Measurements from ENCODE around the gene KLHDC3.
"Not testable (repeated sequence)": the region's sequence is repeated elsewhere in the genome, so short reads cannot be mapped to it uniquely, and the experiment has no call there.

Gene KLHDC3

DNA sequence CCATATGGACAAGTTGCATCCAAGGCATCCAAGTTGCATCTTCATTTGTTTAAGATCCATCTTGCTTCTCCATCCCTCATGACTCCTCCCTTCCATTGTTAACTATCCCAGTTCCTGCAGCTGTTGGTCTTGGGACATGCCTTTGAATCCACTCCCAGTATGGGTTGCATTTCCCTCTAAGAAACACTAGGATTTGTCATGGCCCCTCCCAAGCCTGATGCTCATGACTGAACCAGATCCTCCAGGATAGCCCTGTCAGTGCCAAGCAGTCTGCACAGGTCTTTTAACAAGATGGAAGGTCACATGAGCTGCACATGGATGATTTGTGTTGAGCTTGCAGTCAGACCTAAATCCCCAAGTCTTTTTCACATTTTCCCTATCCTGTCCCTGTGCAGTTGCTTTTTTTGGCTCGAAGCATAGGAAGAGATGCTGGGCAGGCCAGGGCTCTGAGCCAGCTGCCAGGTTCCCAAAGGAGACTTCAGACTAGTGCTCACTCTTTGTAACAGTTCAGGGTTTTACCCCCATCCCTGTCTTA is 25.5 kb upstream of the KLHDC3 start:
- no peak for DNase-seq

DNA sequence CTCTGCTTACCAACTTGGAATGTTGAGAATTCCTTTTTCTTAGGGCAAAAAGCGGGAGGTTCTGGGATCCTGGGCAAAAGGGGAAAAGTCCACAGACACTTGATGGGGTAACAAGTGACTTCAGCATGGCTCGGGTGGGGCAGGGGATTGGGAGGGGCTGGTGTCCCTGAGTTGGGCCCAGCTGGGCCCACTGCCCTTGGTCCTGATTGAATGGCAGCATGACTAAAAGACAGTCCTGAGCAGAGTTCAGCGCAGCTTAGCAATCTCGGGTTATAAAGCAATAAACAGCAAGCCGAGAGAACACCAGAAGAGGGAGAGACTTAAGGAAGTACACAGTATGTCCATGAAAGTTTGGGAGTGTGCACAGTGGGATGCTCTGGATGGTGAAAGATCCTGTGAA is 24.1 kb upstream of the KLHDC3 start:
- DNase-seq = no peak

DNA sequence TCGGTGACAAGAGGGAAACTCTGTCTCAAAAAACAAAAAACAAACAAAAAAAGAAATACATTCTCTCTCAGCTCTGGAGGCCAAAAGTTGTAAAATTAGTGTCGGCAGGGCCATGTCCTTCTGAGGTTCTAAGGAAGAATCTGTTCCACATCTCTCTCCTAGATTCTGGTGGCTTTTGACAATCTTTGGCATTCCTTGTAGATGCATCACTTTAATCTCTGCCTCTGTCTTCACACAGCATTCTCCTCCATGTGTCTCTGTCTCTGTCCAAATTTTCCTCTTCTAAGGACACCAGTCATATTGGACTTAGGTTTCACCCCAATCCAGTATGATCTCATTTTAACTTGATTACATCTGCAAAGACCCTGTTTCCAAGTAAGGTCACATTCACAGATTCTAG is 20.6 kb upstream of the KLHDC3 start:
- no peak for DNase-seq

DNA sequence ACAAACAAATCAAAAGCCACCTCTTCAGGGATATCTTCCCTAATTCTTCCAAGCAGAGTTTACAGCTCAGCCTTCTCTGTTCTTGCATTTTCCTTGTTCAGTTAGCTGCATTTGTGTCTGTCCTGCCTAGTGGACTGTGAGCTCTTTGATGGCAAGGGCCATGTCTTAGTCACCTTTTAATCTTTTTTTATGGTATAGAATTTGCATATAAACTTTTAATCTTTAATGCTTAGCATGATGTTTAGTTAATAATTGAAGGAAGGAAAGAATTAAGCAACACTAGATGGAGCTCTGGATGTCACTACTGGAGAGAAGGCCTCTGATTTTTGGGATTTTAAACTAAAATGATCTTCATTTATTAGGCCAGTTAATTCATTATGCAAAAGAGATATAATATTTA is 17.5 kb upstream of the KLHDC3 start:
- DNase-seq = no peak

DNA sequence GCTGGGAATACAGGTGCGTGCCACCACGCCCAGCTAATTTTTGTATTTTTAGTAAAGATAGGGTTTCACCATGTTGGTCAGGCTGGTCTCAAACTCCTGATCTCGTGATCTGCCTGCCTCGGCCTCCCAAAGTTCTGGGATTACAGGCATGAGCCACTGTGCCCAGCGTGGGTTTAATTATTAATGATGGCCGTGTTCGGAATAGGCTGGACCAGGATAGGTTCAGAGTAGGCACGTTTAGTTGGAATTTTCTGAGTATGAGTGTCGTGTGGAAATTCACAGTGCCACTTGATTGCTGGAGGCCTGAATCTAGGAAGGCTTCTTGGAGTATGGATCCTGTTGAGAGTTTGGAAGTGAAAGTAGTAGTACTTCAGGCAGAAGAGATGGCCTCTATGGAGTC is 15.8 kb upstream of the KLHDC3 start:
- not testable (repeated sequence) for DNase-seq

DNA sequence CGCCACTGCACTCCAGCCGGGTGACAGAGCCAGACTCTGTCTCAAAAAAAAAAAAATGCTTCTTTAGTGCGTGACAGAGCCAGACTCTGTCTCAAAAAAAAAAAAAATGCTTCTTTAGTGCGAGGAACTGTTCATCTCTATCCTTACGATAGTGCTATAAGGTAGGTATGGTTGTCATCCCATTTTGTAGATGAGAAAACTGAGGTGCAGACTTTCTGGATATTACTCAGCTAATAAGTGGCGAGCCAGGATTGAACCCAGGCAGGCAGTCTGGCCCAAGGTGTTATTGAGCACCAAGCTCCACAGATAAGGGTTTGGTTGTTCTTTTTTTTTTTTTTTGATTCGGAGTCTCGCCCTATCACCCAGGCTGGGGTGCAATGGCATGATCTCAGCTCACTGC is 12.2 kb upstream of the KLHDC3 start:
- no peak for DNase-seq

DNA sequence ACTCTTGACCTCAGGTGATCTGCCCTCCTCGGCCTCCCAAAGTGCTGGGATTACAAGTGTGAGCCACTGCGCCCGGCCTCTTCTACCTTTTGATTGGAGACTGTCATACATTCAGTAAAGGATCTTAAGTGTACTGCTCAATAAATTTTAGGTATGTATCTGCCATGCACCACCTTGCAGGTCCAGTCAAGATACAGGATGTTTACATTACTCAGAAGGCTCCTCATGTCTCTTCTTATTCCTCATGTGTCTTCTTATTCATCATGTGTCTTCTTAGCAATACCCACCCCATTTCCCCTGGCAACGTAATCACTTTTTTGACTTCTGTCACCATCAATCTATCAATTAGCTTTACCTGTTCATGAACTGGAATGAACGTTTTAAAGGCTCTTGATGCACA is 8.2 kb upstream of the KLHDC3 start:
- DNase-seq = no peak

DNA sequence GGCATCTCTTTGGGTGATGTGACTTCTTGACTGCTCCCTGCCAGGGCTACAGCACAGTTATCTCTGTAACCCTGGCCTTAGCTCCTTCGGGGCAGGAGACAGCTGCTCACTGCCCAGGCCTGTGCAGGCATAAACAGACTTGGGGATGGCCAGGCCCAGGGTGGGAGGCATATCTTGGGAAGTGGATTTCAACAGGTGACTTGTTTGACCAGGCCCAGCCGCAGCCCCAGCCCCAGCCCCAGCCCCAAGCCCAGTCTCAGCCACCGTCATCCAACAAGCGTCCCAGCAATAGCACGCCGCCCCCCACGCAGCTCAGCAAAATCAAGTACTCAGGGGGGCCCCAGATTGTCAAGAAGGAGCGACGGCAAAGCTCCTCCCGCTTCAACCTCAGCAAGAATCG is 7.8 kb upstream of the KLHDC3 start:
- no peak for DNase-seq

DNA sequence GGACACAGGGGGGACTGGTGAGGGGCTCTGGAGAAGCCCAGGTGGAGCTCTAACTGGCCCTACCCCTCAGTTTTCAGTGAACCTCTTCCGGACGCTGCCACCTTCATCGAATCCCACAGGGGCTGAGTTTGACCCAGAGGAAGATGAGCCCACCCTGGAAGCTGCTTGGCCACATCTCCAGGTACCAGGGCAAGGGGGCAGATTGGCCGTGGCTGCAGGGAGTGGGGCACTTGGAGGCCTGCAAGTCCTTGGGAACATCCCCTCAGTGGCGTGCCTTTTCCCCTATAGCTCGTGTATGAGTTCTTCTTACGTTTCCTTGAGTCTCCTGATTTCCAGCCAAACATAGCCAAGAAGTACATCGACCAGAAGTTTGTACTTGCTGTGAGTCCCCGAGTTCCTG is 6.9 kb upstream of the KLHDC3 start:
- DNase-seq = no peak

DNA sequence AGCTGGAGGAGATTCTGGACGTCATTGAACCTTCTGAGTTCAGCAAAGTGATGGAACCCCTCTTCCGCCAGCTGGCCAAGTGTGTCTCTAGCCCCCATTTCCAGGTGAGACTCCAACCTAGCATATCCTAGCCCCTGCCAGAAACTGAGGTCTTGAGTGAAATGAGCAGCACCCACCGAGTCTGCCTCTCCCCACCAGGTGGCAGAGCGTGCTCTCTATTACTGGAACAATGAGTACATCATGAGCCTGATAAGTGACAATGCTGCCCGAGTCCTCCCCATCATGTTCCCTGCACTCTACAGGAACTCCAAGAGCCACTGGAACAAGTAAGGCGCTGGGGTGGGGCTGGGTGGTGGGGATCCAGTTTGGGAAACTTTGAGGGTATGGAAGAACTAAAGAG is 4.9 kb upstream of the KLHDC3 start:
- peak; percentile 31 for DNase-seq

DNA sequence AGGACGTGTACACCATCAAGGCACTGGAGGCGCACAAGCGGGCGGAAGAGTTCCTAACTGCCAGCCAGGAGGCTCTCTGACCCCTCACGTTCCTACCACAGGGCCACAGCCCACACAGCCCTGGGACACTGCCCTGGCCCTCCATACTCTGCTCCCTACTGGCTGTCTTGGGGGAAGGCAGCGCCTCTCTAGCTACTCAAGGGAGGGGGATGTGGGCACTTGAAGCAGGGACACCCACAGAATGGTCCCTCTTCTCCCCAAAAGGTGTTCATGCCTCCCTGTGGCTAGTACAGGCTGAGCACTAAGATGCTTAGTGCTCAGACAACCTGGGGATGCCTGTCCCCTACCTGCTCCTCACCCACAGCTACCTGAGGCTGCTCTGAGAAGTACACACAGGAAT is 2.8 kb upstream of the KLHDC3 start:
- DNase-seq = no peak

DNA sequence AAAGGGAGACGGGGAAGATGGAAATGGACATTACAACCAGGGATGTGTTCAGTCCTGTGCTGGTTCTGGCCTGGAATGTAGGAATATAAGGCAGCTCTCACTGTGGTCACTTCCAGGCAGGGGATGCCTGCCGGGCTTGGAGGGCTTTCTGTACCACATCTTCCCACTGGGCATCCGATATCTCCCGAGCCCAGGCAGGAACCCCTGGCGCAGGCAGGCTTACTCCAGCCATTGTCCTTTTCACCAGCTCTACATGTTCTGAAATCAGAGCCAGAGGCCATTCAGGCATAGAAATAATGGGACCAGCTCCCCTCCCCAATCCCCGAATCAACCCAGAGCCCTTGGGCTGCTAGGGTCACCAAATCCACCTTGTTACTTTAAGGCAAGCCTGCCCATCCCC is 1.7 kb upstream of the KLHDC3 start:
- no peak for DNase-seq

DNA sequence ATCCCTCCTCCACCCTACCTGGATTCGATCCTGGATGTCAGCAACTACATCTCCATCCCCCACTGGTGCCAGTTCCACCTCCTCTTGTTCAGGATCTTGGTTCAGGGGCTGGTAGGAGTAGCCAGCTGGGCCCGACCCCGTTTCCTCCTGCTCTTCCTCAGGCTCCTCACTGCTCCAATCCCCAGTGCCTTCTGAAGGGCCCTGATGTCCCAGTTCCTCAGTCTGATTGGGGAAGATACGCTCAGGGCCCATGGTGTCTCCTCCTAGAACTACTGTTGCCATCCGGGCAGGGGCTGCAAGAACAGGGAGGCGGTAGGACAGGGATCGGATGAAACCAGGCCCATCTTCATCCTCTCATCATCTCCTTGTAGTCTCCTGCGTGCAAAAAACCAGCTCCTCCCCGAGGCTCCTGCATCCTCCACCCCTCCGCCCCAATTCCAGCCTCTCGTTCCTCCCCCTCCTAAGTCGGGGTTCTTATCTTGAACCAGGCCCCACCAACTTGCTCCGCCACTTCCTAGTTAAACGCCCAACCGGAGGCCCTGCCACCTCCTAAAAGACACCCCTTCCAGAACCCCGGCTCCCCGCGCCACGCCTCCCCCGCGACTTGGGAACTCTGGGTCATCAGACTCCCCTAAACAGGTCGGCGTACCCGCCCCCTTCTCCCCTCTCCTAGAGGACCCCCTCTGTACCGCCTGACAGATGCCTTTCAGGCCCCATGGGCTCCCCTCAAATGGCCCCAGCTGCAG is 779 bp upstream of the KLHDC3 start:
- DNase-seq = no peak

DNA sequence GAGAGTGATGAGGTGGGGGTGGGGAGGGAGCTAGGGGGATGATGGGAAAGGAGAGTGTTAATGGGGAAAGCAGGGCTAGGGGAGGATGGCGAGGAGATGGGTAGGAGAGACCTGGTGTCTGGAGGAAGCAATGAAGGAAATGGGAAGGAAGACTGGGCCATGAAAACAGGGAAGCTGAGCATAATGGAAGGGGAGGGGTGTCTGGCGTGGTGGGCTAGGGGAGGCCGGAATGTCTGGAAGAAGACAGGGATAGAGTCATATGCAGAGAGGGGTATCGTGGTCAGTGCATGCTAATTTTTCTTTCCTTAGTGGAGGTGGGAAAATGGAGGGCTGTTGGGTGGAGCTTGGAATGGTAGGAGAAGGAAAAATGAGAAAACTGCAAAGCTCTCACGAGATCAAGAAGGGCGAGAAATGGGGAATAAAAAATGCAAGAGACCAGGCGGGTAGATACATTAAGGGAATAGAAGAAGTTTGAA is 423 bp downstream of the KLHDC3 start:
- DNase-seq = no peak

DNA sequence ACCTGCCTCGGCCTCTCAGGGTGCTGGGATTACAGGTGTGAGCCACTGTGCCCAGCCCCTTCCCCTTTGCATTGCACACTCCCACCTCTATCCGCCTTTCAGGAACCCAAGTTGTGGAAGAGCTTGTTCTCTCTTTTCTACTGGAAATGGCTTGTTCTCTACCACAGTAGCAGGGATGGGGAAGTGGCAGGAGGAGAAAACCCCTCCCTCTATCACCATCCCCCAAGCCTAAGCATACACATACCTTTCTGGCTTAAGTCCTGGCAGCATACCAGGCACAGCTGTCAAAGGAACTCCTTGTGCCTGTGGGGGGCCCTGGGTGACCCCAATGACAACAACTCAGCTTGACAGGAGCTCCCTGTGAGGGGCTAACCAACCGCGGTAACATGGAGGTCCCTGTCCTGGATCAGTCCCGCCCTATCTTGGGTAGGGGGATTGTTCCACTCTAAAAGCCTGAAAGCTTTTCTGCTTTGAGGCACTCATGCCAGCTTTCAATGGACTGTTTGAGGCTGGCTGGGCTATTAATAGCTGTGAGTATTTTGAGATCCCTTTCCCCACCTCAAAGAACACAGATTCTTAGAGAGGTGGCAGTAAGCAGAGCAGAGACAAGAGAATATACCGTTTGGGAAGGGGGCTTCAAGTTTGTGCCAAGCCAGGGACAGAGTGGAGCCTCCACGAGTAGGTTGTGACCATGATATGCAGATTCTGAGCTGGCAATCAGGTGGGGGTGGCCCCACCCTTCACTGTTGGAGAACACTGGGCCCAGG is 2.3 kb downstream of the KLHDC3 start:
- no peak for DNase-seq

DNA sequence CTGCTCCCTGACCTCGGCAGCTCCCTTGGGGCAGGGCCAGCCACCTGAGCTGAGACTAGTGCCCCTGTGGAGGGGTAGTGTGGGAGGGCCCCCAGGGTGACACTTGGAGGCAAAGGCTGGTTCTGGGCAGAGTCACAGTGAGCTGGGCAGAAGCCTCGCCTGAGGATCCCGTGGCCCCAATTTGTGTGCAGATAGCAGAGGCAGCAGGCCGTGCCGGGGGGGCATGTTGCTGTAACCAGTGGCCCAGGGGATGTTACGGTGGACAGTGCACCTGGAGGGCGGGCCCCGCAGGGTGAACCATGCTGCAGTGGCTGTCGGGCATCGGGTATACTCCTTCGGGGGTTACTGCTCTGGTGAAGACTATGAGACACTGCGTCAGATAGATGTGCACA is 2.9 kb downstream of the KLHDC3 start:
- DNase-seq = no peak

DNA sequence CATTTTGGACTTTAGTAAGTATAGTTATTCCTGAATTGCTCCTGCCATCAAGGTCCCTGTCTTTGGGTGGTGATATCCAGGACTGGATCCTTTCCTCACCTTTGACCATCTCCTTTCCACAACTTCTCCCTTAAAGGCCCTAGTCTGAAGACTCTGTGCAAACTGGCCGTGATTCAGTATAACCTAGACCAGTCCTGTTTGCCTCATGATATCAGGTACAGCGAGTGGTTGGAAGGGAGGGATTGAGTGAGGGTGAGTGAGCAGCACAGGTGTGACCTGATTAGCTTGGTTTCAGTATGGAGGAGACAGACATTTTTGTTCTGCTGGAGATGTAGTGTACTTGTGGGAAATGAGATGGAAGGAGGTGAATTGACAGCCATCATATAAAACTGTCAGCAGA is 5.1 kb downstream of the KLHDC3 start:
- no peak for DNase-seq

DNA sequence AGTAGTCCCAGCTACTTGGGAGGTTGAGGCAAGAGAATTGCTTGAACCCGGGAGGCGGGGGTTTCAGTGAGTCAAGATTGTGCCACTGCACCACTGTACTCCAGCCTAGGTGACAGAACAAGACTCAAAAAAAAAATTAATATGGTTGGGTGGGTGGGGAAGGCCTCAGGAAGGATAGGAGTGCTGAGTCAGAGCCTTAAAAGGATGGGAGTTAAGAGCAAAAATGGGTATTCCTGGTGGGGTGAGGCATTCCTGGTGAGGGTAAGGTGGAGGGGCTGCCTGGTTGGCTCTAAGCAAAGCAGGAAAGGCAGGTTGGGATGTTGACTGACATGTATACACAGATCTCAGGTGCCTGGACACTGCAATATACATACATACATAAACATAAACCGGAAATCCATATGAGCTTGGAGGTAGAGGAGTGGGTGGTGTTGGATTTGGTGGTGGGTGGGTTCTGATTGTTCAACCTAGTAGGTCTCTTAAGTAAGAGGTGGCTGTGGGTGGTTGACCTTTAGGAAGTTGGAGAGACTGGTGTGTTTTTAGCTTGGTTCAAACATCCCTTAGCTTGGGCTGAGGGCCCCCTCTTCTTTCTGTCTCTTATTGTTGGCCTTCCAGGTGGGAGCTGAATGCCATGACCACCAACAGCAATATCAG is 6.1 kb downstream of the KLHDC3 start:
- DNase-seq = no peak

DNA sequence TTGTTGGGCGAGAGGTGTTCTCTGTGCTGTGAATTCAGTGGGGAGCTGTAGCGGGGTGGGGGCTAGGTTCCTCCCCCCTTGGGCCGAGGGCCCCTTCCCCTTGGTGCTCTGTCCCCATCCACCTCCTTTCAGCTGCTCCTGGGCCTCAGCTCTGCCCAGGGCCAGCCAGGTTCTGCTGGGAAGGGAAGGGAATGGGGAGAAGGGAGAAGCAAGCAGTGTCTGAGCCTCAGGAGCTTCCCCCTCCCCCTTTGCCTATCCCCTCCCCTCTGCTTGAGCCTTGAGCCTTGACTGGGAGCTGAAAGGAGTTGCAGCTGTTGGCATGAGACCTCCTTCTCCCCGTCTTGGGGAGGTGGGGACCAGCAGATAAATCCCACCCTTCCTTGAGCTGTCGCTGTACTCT is 6.8 kb downstream of the KLHDC3 start:
- DNase-seq = peak; percentile 41

DNA sequence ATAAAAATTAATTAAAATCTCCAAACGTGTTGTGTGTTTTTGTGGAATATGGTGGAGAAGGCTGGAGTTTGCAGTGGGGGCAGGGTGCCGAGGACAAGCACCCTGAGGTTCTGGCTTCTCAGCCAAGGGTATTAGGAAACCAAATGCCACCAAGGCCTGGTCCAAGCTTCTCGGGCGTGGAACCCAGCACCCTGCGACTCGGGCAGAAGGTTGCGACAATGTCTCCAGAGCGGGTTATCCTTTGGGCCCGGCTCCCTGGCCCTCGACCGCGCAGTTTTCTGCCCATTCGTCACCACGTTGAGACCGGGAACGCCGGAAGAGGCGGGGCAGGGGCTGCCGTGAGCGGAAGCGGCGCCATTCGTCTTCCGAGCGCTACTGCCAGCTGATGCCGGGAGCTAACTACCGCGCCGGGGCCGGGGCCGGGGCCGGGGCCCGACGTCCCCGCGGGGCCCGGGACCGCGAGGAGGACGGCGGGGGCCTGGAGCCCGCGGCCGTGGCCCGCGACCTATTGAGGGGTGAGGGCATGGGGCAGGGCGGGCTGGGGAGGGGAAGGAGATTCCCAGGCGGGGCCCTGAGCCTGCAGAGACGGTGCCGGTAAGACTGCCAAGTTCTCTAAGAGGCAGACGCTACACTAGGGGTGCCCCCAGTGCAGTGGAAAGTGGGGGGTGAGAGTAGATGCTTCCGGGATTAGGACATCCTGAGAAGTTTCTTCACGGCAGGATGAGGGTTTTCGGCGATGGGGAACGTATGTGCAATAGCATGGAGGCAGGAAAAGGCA is 7.4 kb downstream of the KLHDC3 start, which contains the start of gene RRP36:
TSS of gene RRP36 (plus strand) at position 354 of the 778 bp plus-strand sequence. CDS start at position 386, 32 bp downstream.
- peak; percentile 87 for DNase-seq

DNA sequence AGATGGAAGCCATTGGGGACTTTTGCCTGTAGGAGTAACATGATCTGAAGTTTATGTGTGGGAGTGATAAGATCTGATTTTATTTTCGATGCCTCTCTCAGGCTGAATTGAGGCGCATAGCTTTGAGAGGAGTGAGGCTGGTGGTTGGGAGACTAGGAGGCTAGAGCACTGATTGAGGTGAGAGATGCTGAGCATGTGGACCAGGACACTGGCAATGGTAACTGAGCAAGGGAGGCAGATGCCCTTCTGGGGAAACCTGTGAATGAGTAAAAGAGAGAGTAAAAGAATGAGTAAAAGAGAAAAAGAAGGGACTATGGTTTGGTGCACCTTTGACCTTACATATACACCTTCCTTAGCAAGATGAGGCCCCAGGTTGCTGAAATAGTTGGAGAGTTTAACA is 10.4 kb downstream of the KLHDC3 start:
- DNase-seq = no peak

DNA sequence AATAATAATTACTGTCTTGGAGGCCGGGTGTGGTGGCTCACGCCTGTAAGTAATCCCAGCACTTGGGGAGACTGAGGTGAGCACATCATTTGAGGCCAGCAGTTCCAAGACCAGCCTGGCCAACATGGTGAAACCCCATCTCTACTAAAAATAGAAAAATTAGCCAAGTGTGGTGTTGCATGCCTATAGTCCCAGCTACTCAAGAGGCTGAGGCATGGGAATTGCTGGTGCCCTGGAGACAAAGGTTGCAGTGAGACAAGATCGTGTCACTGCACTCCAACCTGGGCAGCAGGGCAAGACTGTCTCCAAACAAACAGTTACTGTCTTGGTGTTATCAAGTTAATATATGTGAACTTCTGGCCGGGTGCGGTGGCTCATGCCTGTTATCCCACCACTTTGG is 12.3 kb downstream of the KLHDC3 start:
- DNase-seq = no peak

DNA sequence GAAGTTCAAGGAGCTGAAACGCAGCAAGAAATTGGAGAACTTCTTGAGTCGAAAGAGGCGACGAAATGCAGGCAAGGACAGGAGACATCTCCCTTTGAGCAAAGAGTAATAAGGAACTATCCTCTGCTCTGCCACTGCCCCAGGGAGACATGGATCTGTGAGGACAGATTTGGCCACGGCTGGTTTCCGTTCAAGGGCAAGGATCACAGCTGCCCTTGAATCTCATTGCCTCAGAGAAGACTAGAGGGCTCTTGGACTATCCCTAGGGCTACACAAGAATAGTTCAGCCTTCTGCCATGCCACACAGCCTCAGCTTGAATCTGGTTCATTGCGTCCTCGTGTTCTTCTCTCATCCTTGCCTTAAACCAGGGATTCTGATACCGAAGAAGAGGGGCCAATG is 15.1 kb downstream of the KLHDC3 start:
- no peak for DNase-seq

Measured in NCI-H69 (cell line).